ENCODE results near the gene QPRT. TPM values are rescaled to one million over a fixed set of nuclear protein-coding genes. Genes with fewer than 3 reads are reported as not detected.
"Not testable (repeated sequence)": the region's sequence is repeated elsewhere in the genome, so short reads cannot be mapped to it uniquely, and the experiment has no call there.

The QPRT gene
- total and polyA plus RNA-seq, 12 donors, result 3.8 to 34.1 (median 24.6) TPM

GRCh38 chr16:29708917-29709600, 30.1 kb downstream of the QPRT start:
- Histone ChIP-seq H3K9me3 (no peaks in the 10 kb centered on the region), H3K27ac (no peak overlapping the region), H3K4me3 (no peak overlapping the region), H3K36me3 (no peaks in the 10 kb centered on the region), H3K27me3 (no peaks in the 10 kb centered on the region), H3K4me1 (peaks cover 0 to 22% (median 0%) of the 10 kb centered on the region in 9 donors)
- intact Hi-C loops (cut with DNase I), result loop anchor here in 2 of 10 donors (10.0 kb wide), 2 partner anchors 136 to 296 kb away; no protein-coding TSS in a partner anchor
- ATAC-seq (no peak), DNase-seq (no peak)
- 49 to 71% methylated on average over 16 of the region's 16 CpGs for WGBS, 2 donors
- TF ChIP-seq, protein P1, sequence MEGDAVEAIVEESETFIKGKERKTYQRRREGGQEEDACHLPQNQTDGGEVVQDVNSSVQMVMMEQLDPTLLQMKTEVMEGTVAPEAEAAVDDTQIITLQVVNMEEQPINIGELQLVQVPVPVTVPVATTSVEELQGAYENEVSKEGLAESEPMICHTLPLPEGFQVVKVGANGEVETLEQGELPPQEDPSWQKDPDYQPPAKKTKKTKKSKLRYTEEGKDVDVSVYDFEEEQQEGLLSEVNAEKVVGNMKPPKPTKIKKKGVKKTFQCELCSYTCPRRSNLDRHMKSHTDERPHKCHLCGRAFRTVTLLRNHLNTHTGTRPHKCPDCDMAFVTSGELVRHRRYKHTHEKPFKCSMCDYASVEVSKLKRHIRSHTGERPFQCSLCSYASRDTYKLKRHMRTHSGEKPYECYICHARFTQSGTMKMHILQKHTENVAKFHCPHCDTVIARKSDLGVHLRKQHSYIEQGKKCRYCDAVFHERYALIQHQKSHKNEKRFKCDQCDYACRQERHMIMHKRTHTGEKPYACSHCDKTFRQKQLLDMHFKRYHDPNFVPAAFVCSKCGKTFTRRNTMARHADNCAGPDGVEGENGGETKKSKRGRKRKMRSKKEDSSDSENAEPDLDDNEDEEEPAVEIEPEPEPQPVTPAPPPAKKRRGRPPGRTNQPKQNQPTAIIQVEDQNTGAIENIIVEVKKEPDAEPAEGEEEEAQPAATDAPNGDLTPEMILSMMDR (IDR thresholded peaks at IDR 0.05), result no peak

DNA sequence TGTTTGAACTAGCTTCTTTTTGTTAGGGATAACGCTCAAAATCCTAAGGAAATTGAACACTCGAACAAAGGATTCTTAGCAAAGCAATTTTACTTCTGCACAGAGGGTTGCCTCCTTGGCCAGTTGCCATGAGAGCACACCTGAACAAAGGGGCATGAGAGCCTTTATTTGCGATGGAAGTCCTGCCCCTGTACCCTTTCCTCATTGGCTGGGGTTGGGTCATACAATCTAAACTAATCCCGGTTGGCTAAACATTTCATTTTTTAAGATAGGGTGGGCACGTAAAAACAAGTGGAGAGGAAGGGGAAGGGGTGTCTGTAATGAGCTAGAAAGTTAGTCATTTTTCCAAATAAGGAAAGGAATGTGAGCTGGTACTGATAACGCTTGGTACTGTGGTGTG, 30.7 kb downstream of the QPRT start:
- H3K27ac ChIP-seq, H3K27me3 ChIP-seq, DNase-seq, H3K4me3 ChIP-seq, H3K36me3 ChIP-seq, H3K9me3 ChIP-seq, ATAC-seq: not testable (repeated sequence)
- intact Hi-C loops (cut with DNase I), result loop anchor here in 3 of 10 donors (10.0 kb wide), 3 partner anchors 65 to 295 kb away; partner anchors contain the start of gene ZG16 (in 1 of the 3)
- H3K4me1 ChIP-seq, result peaks cover 0 to 22% (median 0%) of the 10 kb centered on the region in 9 donors
- 57 to 70% methylated on average over 6 of the region's 6 CpGs for WGBS, 2 donors

GRCh38 chr16:29710227-29711219, 31.5 kb downstream of the QPRT start:
- TF ChIP-seq, protein P1 (IDR thresholded peaks at IDR 0.05), result peak; percentile 22 to 69 (median 61)
- Histone ChIP-seq H3K4me3 (no peak overlapping the region), H3K4me1 (peaks cover 0 to 22% (median 0%) of the 10 kb centered on the region in 9 donors), H3K27ac (no peak overlapping the region), H3K36me3 (no peaks in the 10 kb centered on the region), H3K9me3 (no peaks in the 10 kb centered on the region), H3K27me3 (no peaks in the 10 kb centered on the region)
- peak in 7 of 8 donors; percentile 67 to 84 (median 74) for ATAC-seq
- intact Hi-C loops (cut with DNase I), result loop anchor here in 1 of 10 donors (10.0 kb wide), 1 partner anchor 64 kb away; the partner anchor contains the start of gene ZG16
- peak in 1 of 2 donors; percentile 21 for DNase-seq
- whole genome bisulfite sequencing, 2 donors, result 43 to 51% methylated on average over 17 of the region's 17 CpGs

DNA sequence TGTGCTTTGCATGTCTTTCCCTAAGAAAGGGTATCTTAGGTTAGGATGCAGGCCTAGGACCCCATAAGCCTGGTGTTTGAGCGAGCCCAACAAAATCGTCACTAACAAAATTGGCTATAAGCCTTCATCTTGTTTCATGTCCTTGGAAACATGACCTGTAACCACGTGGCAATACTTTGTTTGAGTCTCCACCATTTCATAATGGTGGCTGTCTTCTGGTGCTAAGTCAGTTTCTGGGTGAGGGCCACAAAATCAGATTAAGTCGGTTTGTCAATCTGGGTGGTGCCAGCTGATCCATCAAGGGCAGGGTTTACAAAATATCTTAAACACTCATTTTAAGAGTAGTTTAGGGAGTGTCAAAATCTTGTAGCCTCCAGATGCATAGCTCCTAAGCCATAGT, 33.8 kb downstream of the QPRT start:
- H3K27ac ChIP-seq, result no peak overlapping the region
- H3K4me1 ChIP-seq, result peaks cover 0 to 22% (median 0%) of the 10 kb centered on the region in 9 donors
- ATAC-seq (no peak), DNase-seq (no peak)
- H3K27me3 ChIP-seq, result no peaks in the 10 kb centered on the region
- H3K4me3 ChIP-seq, result no peak overlapping the region
- no peaks in the 10 kb centered on the region for H3K36me3 ChIP-seq
- no peaks in the 10 kb centered on the region for H3K9me3 ChIP-seq
- intact Hi-C loops (cut with DNase I), result loop anchor here in 1 of 10 donors (10.0 kb wide), 1 partner anchor 62 kb away; the partner anchor contains the start of gene ZG16
- 79 to 90% methylated on average over 4 of the region's 4 CpGs for WGBS, 2 donors
- TF ChIP-seq, protein P1 (IDR thresholded peaks at IDR 0.05), result no peak

Data from heart right ventricle (tissue), 16 donors.